ENCODE measurements around the gene GRK2.

GRCh38 chr11:67233584-67234190 is 32.6 kb upstream of the GRK2 start:
- no peak for TF ChIP-seq CTCF (IDR thresholded peaks at IDR 0.05)
- no peak for TF ChIP-seq EZH2 (IDR thresholded peaks at IDR 0.05; ENCODE audit: borderline replicate concordance, insufficient read depth, low read depth, low read length, poor library complexity, severe bottlenecking)

All from B cell (primary cell).